Stomach (tissue), 4 donors: ENCODE data around the gene TCF3.

ENCODE experiments used
- EP300 ChIP-seq: sonication (generic); formaldehyde crosslinking; IDR thresholded peaks from one replicate; pipeline ENCODE4 v1.6.1; 2017; ENCODE audit warnings: antibody characterized with exemption
- POLR2A ChIP-seq, 4 donors: fragments of 450-650 bp; IDR thresholded peaks; one replicate each; pipeline ENCODE4 v1.6.1; 2016; ENCODE audit warnings: antibody characterized with exemption in 4 of 4, control low read depth in 2 of 4, mild to moderate bottlenecking in 1 of 4, moderate library complexity in 1 of 4
- TF ChIP-seq, protein P1 (sequence below), 7 experiments: fragments of 450-650 bp in 4 of 7; fragments of 200-600 bp in 3 of 7; sonication (generic) in 3 of 7; IDR thresholded peaks; one replicate each; pipeline ENCODE4 v1.5.1; 2016 to 2019; ENCODE audit warnings: antibody characterized with exemption in 7 of 7, control low read depth in 2 of 7, mild to moderate bottlenecking in 1 of 7

DNA sequence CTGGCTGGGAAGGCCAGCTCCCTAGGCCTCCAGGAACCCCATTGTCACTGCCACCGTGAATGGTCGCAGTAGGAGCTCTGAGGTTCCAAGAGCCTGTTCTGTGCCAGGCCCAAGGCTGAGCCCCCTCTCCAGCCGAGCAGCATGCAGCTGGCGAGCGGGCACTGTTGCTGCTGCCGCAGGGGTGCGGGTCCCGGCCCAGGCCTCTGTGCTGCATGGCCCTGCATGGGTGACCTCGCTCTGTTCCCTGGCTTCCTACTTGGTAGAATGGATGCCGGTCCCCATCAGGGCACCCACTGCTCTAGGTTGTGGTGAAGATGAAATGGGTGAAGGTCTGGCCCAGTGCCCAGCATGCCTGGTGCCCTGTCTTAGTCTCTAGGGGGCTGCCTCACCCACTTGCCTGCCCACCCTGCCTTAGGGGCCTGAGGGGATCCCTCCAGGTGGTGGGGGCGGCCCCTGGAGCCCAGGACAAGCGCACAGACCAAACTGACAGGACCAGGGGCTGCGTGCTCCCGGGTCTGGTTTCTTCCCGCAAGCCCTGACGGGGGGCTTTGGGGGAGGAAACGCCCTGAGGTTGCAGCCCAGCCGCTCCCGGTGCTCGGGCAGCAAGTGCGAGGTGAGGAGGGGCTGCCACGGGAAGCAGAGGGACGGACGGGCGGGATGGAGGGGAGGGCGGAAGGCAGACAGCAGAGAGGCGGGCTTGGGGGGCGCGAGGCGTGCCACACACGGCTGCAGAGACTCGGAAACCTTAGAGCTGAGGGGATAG is 38.4 kb downstream of the TCF3 start:
- TF ChIP-seq, protein P1, sequence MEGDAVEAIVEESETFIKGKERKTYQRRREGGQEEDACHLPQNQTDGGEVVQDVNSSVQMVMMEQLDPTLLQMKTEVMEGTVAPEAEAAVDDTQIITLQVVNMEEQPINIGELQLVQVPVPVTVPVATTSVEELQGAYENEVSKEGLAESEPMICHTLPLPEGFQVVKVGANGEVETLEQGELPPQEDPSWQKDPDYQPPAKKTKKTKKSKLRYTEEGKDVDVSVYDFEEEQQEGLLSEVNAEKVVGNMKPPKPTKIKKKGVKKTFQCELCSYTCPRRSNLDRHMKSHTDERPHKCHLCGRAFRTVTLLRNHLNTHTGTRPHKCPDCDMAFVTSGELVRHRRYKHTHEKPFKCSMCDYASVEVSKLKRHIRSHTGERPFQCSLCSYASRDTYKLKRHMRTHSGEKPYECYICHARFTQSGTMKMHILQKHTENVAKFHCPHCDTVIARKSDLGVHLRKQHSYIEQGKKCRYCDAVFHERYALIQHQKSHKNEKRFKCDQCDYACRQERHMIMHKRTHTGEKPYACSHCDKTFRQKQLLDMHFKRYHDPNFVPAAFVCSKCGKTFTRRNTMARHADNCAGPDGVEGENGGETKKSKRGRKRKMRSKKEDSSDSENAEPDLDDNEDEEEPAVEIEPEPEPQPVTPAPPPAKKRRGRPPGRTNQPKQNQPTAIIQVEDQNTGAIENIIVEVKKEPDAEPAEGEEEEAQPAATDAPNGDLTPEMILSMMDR (IDR thresholded peaks at IDR 0.05) = no peak
- TF ChIP-seq EP300 (no peak), POLR2A (IDR thresholded peaks at IDR 0.05) (no peak)
